CD4-positive, alpha-beta T cell (primary cell): Measurements from ENCODE around the gene TBL1X. TPM values are rescaled to one million over a fixed set of nuclear protein-coding genes. Genes with fewer than 3 reads are reported as not detected.

Experiments used
- ATAC-seq: fragments of 200-7000 bp; cut with Tn5 transposase; one replicate; pipeline ENCODE4 v1.10.0; 2022; ENCODE audit warnings: mild to moderate bottlenecking; ENCODE audit not compliant: poor library complexity
- CTCF ChIA-PET: fragments of 350-600 bp; sonication (Branson Sonifier 250); formaldehyde crosslinking; loops from one replicate; lab custom pipeline; 2021; ENCODE audit warnings: antibody characterized with exemption, inconsistent platforms; lab: Charles Lee
- POLR2A ChIA-PET: fragments of 350-600 bp; sonication (Branson Sonifier 250); formaldehyde crosslinking; loops from one replicate; lab custom pipeline; 2021; ENCODE audit warnings: antibody characterized with exemption, inconsistent platforms; lab: Charles Lee
- DNase-seq, 14 experiments: peaks; one replicate each; pipeline ENCODE4 v3.0.0-alpha.2; 2013 to 2020; ENCODE audit warnings: mixed read lengths in 2 of 14
- H3K27ac ChIP-seq, 2 donors: one replicate each; pipeline versions ENCODE4 v1.5.1 to v1.7.0; 2013; ENCODE audit warnings: low read length in 2 of 2, low read depth in 1 of 2, mild to moderate bottlenecking in 1 of 2
- H3K27me3 ChIP-seq, 2 experiments: 1 replicate in 1 of 2; 2 replicates in 1 of 2; pipeline versions ENCODE4 v1.6.1 to v1.7.0; 2013; ENCODE audit warnings: low read length in 2 of 2, control low read depth in 1 of 2, mild to moderate bottlenecking in 1 of 2, moderate library complexity in 1 of 2; ENCODE audit not compliant: insufficient read depth in 2 of 2, control insufficient read depth in 1 of 2
- H3K36me3 ChIP-seq: one replicate; pipeline ENCODE4 v1.6.1; 2013; ENCODE audit warnings: low read length, control low read depth; ENCODE audit not compliant: insufficient read depth
- H3K4me1 ChIP-seq: one replicate; pipeline ENCODE4 v1.6.1; 2013; ENCODE audit warnings: low read length, control low read depth; ENCODE audit not compliant: insufficient read depth
- H3K4me3 ChIP-seq: one replicate; pipeline ENCODE4 v1.5.1; 2013; ENCODE audit warnings: mild to moderate bottlenecking, low read length, moderate library complexity
- H3K9me3 ChIP-seq, 2 experiments: 1 replicate in 1 of 2; 2 replicates in 1 of 2; pipeline versions ENCODE4 v1.6.1 to v1.7.0; 2013; ENCODE audit warnings: low read length in 2 of 2, mild to moderate bottlenecking in 2 of 2, control low read depth in 1 of 2, moderate library complexity in 1 of 2; ENCODE audit not compliant: control insufficient read depth in 1 of 2, insufficient read depth in 1 of 2
- H3K27ac Mint-ChIP-seq: one replicate; pipeline ENCODE4 v1.8.0; 2020; ENCODE audit warnings: mixed read lengths
- H3K27me3 Mint-ChIP-seq: one replicate; pipeline ENCODE4 v1.8.0; 2021; ENCODE audit warnings: mixed read lengths
- H3K36me3 Mint-ChIP-seq: one replicate; pipeline ENCODE4 v1.8.0; 2021; ENCODE audit warnings: low read depth, mixed read lengths
- H3K4me1 Mint-ChIP-seq: one replicate; pipeline ENCODE4 v1.8.0; 2021; ENCODE audit warnings: low read depth, mixed read lengths
- H3K4me3 Mint-ChIP-seq: one replicate; pipeline ENCODE4 v1.8.0; 2020; ENCODE audit warnings: mild to moderate bottlenecking, mixed read lengths
- H3K9me3 Mint-ChIP-seq: one replicate; pipeline ENCODE4 v1.8.0; 2020; ENCODE audit warnings: mixed read lengths
- intact Hi-C, 2 experiments: fragments of 100-400 bp; cut with DNase I in 1 of 2; cut with micrococcal nuclease in 1 of 2; formaldehyde crosslinking; loops; one replicate each; pipeline versions ENCODE4 v1.15.1 to v1.9.0; 2023 to 2025; cut with DNase I, micrococcal nuclease
- total RNA-seq, 174 experiments: library from RNA in 2 of 174; stranded (reverse) in 2 of 174; gene quantifications; one replicate each; pipeline ENCODE4 v1.2.3 and lab custom pipeline; 2021 to 2026
- TF ChIP-seq, protein P1 (sequence below): fragments of 200-600 bp; IDR thresholded peaks from one replicate; pipeline ENCODE4 v1.8.0; 2022; ENCODE audit warnings: antibody characterized with exemption, mild to moderate bottlenecking

Gene TBL1X
- total RNA-seq, 2 experiments from 2014 or later = 17.4 to 19.2 TPM

DNA sequence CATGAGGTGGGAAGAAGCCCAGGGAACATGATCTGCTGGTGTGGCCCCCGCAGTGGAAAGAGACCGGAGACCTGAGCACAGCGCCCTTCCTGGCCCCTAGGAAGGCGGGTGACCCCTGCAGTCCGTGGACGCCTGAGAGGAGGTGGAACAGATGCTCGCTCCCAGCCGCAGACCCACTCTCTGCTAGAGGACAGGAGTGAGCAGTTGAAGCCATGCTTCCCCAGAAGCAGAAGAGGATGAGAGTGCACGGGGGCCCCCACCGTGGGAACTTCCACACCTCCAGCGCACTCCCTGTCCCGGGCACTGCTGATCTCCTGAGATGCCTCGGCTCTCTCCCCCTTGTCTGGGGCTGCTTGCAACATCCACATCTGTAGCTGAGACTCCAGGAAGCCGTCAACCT, 238.5 kb downstream of the TBL1X start:
- no peak overlapping the region for H3K27ac ChIP-seq
- no peaks in the 10 kb centered on the region for H3K27me3 ChIP-seq
- intact Hi-C loops = loop anchor here in 1 of 2 experiments (10.0 kb wide), 3 partner anchors 409 to 1709 kb away; no protein-coding TSS in a partner anchor
- TF ChIP-seq, protein P1, sequence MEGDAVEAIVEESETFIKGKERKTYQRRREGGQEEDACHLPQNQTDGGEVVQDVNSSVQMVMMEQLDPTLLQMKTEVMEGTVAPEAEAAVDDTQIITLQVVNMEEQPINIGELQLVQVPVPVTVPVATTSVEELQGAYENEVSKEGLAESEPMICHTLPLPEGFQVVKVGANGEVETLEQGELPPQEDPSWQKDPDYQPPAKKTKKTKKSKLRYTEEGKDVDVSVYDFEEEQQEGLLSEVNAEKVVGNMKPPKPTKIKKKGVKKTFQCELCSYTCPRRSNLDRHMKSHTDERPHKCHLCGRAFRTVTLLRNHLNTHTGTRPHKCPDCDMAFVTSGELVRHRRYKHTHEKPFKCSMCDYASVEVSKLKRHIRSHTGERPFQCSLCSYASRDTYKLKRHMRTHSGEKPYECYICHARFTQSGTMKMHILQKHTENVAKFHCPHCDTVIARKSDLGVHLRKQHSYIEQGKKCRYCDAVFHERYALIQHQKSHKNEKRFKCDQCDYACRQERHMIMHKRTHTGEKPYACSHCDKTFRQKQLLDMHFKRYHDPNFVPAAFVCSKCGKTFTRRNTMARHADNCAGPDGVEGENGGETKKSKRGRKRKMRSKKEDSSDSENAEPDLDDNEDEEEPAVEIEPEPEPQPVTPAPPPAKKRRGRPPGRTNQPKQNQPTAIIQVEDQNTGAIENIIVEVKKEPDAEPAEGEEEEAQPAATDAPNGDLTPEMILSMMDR = no peak
- CTCF ChIA-PET = no interaction called here
- Mint-ChIP-seq H3K27me3 (no peaks in the 10 kb centered on the region), H3K27ac (no peak overlapping the region), H3K9me3 (no peaks in the 10 kb centered on the region), H3K36me3 (peaks cover 66% of the 10 kb centered on the region), H3K4me3 (no peak overlapping the region), H3K4me1 (peaks cover 4% of the 10 kb centered on the region)
- POLR2A ChIA-PET = no interaction called here
- H3K9me3 ChIP-seq = peaks cover 0 to 10% of the 10 kb centered on the region in 2 experiments
- DNase-seq (no peak), ATAC-seq (no peak)
- H3K4me3 ChIP-seq = no peak overlapping the region
- peaks cover 12% of the 10 kb centered on the region for H3K36me3 ChIP-seq
- H3K4me1 ChIP-seq = peaks cover 3% of the 10 kb centered on the region

DNA sequence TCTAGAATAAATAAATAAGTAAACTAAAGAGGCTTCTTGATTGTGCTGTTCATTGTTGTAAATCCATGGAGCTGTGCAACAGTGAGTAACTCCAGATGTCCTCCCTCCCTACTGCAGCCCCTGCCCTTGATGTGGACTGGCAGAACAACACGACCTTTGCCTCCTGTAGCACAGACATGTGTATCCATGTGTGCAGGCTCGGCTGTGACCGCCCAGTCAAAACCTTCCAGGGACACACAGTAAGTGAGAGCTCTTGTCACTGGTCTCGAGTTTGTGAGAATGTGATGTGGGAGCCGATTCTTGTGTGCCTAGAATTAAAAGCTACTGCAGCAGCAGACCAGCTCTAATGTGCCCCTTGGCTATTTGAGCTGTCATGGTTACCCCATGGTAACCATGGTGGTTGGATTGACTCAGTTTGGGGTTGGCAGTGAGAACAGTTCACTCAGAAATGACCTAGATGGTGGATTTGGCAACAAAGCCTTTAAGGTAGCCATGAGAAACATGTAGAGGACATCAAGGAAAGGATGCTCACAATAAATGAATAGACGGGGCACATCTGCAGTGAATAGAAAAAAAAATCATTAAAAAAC, 240.1 kb downstream of the TBL1X start:
- no peaks in the 10 kb centered on the region for H3K9me3 Mint-ChIP-seq
- H3K27ac Mint-ChIP-seq = no peak overlapping the region
- no peak for ATAC-seq
- TF ChIP-seq, protein P1 = no peak
- no peak overlapping the region for H3K27ac ChIP-seq
- DNase-seq = no peak
- peaks cover 64% of the 10 kb centered on the region for H3K36me3 Mint-ChIP-seq
- H3K9me3 ChIP-seq = peaks cover 0 to 10% of the 10 kb centered on the region in 2 experiments
- peaks cover 17% of the 10 kb centered on the region for H3K36me3 ChIP-seq
- POLR2A ChIA-PET = no interaction called here
- CTCF ChIA-PET = no interaction called here
- H3K4me1 Mint-ChIP-seq = peaks cover 12% of the 10 kb centered on the region
- H3K4me3 Mint-ChIP-seq = no peak overlapping the region
- H3K27me3 ChIP-seq = no peaks in the 10 kb centered on the region
- H3K4me3 ChIP-seq = no peak overlapping the region
- intact Hi-C loops = loop anchor here in 1 of 2 experiments (10.0 kb wide), 3 partner anchors 410 to 1710 kb away; no protein-coding TSS in a partner anchor
- no peaks in the 10 kb centered on the region for H3K27me3 Mint-ChIP-seq
- H3K4me1 ChIP-seq = peaks cover 6% of the 10 kb centered on the region

DNA sequence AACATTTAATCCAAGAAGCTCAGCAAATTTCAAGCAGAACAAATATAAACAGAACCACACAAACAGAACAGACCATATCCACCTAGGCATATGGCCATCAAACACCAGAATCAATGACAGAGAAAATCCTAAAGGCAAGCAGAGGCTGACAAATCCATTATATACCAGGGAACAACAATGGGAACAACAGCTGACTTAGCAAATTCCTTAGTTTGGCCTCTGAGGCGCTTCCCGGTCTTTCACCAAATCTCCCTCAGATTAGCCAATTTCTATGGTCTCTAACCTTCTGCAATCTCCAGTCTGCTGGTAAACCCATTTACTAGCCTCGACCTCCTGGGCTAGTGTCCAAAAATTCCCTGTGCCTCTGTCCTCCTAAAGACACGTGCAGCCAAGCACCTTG, 241.6 kb downstream of the TBL1X start:
- Mint-ChIP-seq H3K4me3 (no peak overlapping the region), H3K27me3 (no peaks in the 10 kb centered on the region), H3K27ac (no peak overlapping the region), H3K9me3 (no peaks in the 10 kb centered on the region), H3K36me3 (peaks cover 65% of the 10 kb centered on the region), H3K4me1 (peaks cover 12% of the 10 kb centered on the region)
- peaks cover 20% of the 10 kb centered on the region for H3K36me3 ChIP-seq
- H3K27me3 ChIP-seq = no peaks in the 10 kb centered on the region
- peaks cover 0 to 10% of the 10 kb centered on the region in 2 experiments for H3K9me3 ChIP-seq
- DNase-seq = no peak
- H3K4me1 ChIP-seq = peaks cover 6% of the 10 kb centered on the region
- TF ChIP-seq, protein P1 = no peak
- ATAC-seq = no peak
- intact Hi-C loops = loop anchor here in 1 of 2 experiments (10.0 kb wide), 3 partner anchors 412 to 1712 kb away; no protein-coding TSS in a partner anchor
- POLR2A ChIA-PET = no interaction called here
- H3K27ac ChIP-seq = no peak overlapping the region
- no peak overlapping the region for H3K4me3 ChIP-seq
- CTCF ChIA-PET = no interaction called here
